ENCODE data around the gene GRHL1. TPM values are rescaled to one million over a fixed set of nuclear protein-coding genes. Genes with fewer than 3 reads are reported as not detected.

GRHL1 gene
- total RNA-seq, 2 donors from 2014 or later: 0.41 to 9.5 TPM

DNA sequence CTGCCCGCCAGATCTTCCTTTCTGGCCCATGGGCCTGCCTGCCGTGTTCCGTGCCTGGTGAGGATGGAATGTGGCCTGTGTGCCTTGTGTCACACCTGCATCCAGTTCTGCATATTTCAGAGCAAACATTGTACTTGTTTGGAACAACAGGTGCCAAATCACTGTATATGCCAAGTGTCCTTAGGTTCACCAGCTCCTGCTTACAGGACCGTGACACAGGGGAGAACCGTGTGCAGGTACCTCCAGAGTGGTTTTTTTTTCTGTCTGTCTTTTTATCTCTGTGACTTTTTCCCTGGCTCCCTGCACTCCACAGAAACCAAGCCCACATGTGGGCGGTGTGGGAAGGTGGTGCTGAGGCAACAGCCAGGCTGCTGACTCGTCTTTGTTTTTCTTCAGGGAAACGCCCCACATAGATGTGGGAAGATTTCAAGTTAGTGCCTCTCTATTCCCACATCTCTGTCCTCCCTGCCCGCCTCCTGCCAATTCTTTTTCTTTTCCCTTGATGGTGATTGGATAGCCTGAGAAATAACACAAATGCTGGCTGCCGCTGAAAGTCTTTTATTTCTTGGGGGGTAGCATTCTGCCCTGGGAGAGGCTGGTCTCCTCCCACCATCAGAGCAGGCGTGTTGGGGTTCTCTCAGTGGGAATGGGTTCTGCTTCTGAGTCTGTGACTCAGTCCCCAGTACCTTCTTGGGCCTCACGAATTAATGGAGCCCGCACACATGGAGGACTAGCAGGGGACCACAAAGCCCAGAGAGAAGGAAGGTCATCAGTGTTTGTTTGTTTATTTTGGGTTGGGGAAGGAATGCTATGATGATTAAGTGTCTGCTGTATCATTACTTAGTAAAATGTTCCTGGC lies 21.4 kb downstream of the GRHL1 start:
- H3K4me3 ChIP-seq: no peak overlapping the region
- DNase-seq (ENCODE audit: low spot score) (no peak), ATAC-seq (ENCODE audit: insufficient number of reproducible peaks, low FRiP score, low read depth) (no peak)
- H3K36me3 ChIP-seq: no peaks in the 10 kb centered on the region
- H3K4me1 ChIP-seq (ENCODE audit: control insufficient read depth in 1 of 2, low read depth in 2 of 2): peaks cover 4 to 28% of the 10 kb centered on the region in 2 donors
- H3K27ac ChIP-seq: no peak overlapping the region
- H3K27me3 ChIP-seq (replicated peaks; ENCODE audit: insufficient read depth): no peaks in the 10 kb centered on the region
- no peaks in the 10 kb centered on the region for H3K9me3 ChIP-seq
- TF ChIP-seq, protein P1, sequence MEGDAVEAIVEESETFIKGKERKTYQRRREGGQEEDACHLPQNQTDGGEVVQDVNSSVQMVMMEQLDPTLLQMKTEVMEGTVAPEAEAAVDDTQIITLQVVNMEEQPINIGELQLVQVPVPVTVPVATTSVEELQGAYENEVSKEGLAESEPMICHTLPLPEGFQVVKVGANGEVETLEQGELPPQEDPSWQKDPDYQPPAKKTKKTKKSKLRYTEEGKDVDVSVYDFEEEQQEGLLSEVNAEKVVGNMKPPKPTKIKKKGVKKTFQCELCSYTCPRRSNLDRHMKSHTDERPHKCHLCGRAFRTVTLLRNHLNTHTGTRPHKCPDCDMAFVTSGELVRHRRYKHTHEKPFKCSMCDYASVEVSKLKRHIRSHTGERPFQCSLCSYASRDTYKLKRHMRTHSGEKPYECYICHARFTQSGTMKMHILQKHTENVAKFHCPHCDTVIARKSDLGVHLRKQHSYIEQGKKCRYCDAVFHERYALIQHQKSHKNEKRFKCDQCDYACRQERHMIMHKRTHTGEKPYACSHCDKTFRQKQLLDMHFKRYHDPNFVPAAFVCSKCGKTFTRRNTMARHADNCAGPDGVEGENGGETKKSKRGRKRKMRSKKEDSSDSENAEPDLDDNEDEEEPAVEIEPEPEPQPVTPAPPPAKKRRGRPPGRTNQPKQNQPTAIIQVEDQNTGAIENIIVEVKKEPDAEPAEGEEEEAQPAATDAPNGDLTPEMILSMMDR (IDR thresholded peaks at IDR 0.05): no peak

DNA sequence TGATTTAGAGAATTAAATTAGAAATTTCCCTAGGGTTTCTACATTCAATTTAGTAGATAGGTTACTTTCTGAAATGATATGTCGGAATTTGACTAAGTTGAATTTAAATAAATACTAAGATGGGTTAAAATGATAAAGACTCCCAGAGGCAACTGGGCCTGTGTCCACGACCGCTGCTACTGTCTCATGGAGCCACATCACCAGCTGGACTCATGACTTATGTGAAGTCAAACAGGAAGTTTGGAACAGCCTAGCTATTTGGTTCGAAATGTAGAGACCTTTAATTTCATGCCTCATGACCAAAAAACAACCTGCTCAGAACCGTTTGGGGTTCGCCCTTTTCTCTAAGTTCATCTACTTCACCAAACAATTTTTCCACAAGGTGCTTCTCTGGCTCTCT lies 22.2 kb downstream of the GRHL1 start:
- peaks cover 4 to 28% of the 10 kb centered on the region in 2 donors for H3K4me1 ChIP-seq (ENCODE audit: control insufficient read depth in 1 of 2, low read depth in 2 of 2)
- ATAC-seq (ENCODE audit: insufficient number of reproducible peaks, low FRiP score, low read depth) (no peak), DNase-seq (ENCODE audit: low spot score) (no peak)
- no peaks in the 10 kb centered on the region for H3K27me3 ChIP-seq (replicated peaks; ENCODE audit: insufficient read depth)
- H3K27ac ChIP-seq: no peak overlapping the region
- TF ChIP-seq, protein P1 (IDR thresholded peaks at IDR 0.05): no peak
- no peaks in the 10 kb centered on the region for H3K36me3 ChIP-seq
- H3K9me3 ChIP-seq: no peaks in the 10 kb centered on the region
- H3K4me3 ChIP-seq: no peak overlapping the region

DNA sequence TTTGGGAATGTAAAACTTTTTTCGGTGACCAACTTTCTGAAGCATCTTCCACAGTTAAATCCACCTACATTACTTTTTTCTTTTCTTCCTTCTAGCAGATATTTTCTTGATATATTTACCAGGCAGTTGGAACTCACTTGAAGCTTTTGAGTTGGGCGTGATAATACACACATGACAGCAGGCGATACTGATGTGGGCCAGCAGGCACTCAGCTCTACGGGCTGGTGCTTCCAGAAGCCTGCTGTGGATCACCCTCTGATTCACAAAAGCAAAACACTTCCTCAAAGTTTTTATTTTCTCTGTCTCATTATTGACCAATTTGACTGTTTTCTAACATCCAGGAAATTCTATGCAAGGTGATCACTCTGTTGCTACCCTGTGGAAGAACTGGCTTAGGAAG lies 22.9 kb downstream of the GRHL1 start:
- Histone ChIP-seq H3K4me3 (no peak overlapping the region), H3K27ac (no peak overlapping the region), H3K4me1 (ENCODE audit: control insufficient read depth in 1 of 2, low read depth in 2 of 2) (peaks cover 4 to 28% of the 10 kb centered on the region in 2 donors), H3K36me3 (no peaks in the 10 kb centered on the region), H3K27me3 (replicated peaks; ENCODE audit: insufficient read depth) (no peaks in the 10 kb centered on the region), H3K9me3 (no peaks in the 10 kb centered on the region)
- TF ChIP-seq, protein P1 (IDR thresholded peaks at IDR 0.05): no peak
- ATAC-seq (ENCODE audit: insufficient number of reproducible peaks, low FRiP score, low read depth) (no peak), DNase-seq (ENCODE audit: low spot score) (no peak)

DNA sequence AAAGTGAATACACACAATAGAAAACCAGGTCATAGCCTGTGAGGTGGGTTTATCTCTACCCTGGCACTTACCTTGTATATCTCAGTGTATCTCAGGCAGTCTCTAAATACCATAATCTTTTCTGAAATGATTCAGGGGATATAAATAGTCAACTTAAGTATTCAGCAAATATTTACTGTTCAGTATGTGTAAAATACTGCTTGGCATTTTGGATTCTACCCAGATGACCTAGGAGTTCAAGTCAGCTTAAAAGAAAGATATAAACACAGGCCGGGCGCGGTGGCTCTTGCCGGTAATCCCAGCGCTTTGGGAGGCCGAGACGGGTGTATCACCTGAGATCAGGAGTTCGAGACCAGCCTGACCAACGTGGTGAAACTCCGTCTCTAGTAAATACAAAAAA lies 23.8 kb downstream of the GRHL1 start:
- H3K4me1 ChIP-seq (ENCODE audit: control insufficient read depth in 1 of 2, low read depth in 2 of 2): peaks cover 4 to 22% of the 10 kb centered on the region in 2 donors
- H3K9me3 ChIP-seq: no peaks in the 10 kb centered on the region
- TF ChIP-seq, protein P1 (IDR thresholded peaks at IDR 0.05): no peak
- no peak overlapping the region for H3K27ac ChIP-seq
- DNase-seq (ENCODE audit: low spot score) (no peak), ATAC-seq (ENCODE audit: insufficient number of reproducible peaks, low FRiP score, low read depth) (no peak)
- no peaks in the 10 kb centered on the region for H3K27me3 ChIP-seq (replicated peaks; ENCODE audit: insufficient read depth)
- H3K36me3 ChIP-seq: no peaks in the 10 kb centered on the region
- H3K4me3 ChIP-seq: no peak overlapping the region

DNA sequence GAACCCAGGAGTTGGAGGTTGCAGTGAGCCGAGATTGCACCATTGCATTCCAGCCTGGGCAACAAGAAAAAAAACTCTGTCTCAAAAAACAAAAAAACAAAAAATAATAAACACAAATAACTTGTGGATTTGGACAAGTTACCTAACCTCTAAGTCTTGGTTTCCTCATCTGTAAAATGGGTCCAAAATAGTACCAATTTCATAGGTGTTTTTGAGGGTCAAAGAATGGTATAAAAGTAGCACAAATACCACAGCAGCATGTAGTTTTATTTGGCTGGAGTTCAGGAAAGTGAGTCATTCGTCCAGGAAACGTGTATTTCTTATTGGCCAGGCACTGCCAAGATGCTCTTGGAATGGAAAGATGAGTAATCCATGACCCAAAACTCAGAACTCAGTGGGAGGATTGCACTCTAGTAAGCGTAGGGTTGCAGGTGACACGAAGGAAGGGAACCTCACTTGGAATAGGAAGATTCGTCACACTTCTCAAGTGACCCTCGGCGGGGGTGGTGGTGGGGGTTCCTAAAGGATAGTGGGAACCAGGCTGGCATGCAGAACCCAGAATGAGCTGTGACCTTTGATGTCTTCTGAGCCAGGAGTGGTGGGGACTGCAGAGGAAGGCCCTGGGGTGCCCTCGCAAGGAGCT lies 24.4 kb downstream of the GRHL1 start:
- peaks cover 4 to 16% of the 10 kb centered on the region in 2 donors for H3K4me1 ChIP-seq (ENCODE audit: control insufficient read depth in 1 of 2, low read depth in 2 of 2)
- DNase-seq (ENCODE audit: low spot score): no peak

More for the DNA sequence above, 24.4 kb downstream of the GRHL1 start:
- peak; percentile 91 for ATAC-seq (ENCODE audit: insufficient number of reproducible peaks, low FRiP score, low read depth)
- H3K9me3 ChIP-seq: no peaks in the 10 kb centered on the region
- H3K36me3 ChIP-seq: no peaks in the 10 kb centered on the region
- no peak overlapping the region for H3K27ac ChIP-seq
- TF ChIP-seq, protein P1 (IDR thresholded peaks at IDR 0.05): no peak
- H3K4me3 ChIP-seq: no peak overlapping the region
- no peaks in the 10 kb centered on the region for H3K27me3 ChIP-seq (replicated peaks; ENCODE audit: insufficient read depth)

Measured in thoracic aorta (tissue), 2 donors.